ENCODE measurements around the gene S100A5. TPM values are rescaled to one million over a fixed set of nuclear protein-coding genes. Genes with fewer than 3 reads are reported as not detected.

S100A5 gene
- total and polyA plus RNA-seq, 9 of the 15 experiments (the other 6 are each of a cell fraction or from before 2014, with no cell fraction given): 0.56 to 1.4 (median 0.64) TPM; not detected in 5

- no TSS peak for BruUV-seq (replicated peaks)
- Histone ChIP-seq H2AFZ (ENCODE audit: low read depth, low read length) (peak within 1 kb of the TSS; percentile 80), H3K4me2 (ENCODE audit: insufficient read depth, low read length) (peak within 1 kb of the TSS; percentile 71), H3K4me3 (no peak within 1 kb of the TSS), H4K20me1 (replicated peaks; ENCODE audit: control insufficient read depth, insufficient read depth, low read length) (no peaks in the 10 kb centered on the region), H3K79me2 (ENCODE audit: control insufficient read depth, insufficient read depth, low read length) (no peaks in the 10 kb centered on the region), H3K27me3 (ENCODE audit: control insufficient read depth in 2 of 2, insufficient read depth in 2 of 2, low read length in 2 of 2) (no peaks in the 10 kb centered on the region), H3K27ac (ENCODE audit: extremely low read depth, low read depth, low read length) (peak within 1 kb of the TSS; percentile 57), H3K4me1 (replicated peaks in 1 of 2; ENCODE audit: control insufficient read depth in 2 of 2, insufficient read depth in 2 of 2, low read length in 2 of 2) (peaks cover 74 to 79% of the 10 kb centered on the region in 2 experiments), H3K9me3 (replicated peaks; ENCODE audit: control insufficient read depth, insufficient read depth, low read depth, low read length) (no peaks in the 10 kb centered on the region), H3K9ac (ENCODE audit: insufficient read depth in 1 of 2, low read depth in 2 of 2, low read length in 2 of 2) (peak within 1 kb of the TSS; percentile 51 to 81; a peak in 3 of 4 replicates), H3K9me1 (ENCODE audit: control insufficient read depth, insufficient read depth, low read length) (no peaks in the 10 kb centered on the region), H3K36me3 (ENCODE audit: control insufficient read depth, insufficient read depth, low read length) (no peaks in the 10 kb centered on the region)
- intact Hi-C loops (cut with micrococcal nuclease): no loop called here
- ChIA-PET POLR2A (interaction anchor here (0.6 to 1.5 kb wide), 4 partner anchors 8 to 48 kb away, joined by 3 to 5 read pairs (median 4); partner anchors contain the start of gene S100A6), CTCF (ENCODE audit: low intra/inter-chr PET ratio) (interaction anchor here (0.7 kb wide), 1 partner anchor 93 kb away, joined by 4 read pairs; no protein-coding TSS in a partner anchor)
- ATAC-seq (peak; percentile 94), DNase-seq (ENCODE audit: extremely low read depth in 1 of 4, low spot score in 3 of 4) (peak; percentile 92 to 94 (median 94)), FAIRE-seq (peak; percentile 97)
- 42% methylated on average over 19 of the region's 19 CpGs for WGBS (ENCODE audit: insufficient coverage, low coverage, missing lambda C conversion rate)
- in situ Hi-C loops (cut with MboI): no loop called here
- TF ChIP-seq ZMIZ1 (IDR thresholded peaks at IDR 0.05; ENCODE audit: low read depth in 2 of 2, low read length in 2 of 2): no peak
- no peak for TF ChIP-seq NFXL1 (CRISPR knock-in tag; IDR thresholded peaks at IDR 0.05)
- TF ChIP-seq TCF15 (CRISPR knock-in tag; IDR thresholded peaks at IDR 0.05): no peak
- no peak for TF ChIP-seq ESRRA (IDR thresholded peaks at IDR 0.05; ENCODE audit: borderline replicate concordance, low read depth)
- no peak for TF ChIP-seq MEIS2 (IDR thresholded peaks at IDR 0.05; ENCODE audit: partially characterized antibody)
- TF ChIP-seq NEUROD1 (IDR thresholded peaks at IDR 0.05; ENCODE audit: borderline replicate concordance, low read depth, low read length, partially characterized antibody): no peak
- TF ChIP-seq ELK1 (CRISPR knock-in tag; IDR thresholded peaks at IDR 0.05): no peak
- TF ChIP-seq MAZ (CRISPR knock-in tag; conservative IDR thresholded peaks at IDR 0.05 in 1 of 2, IDR thresholded peaks at IDR 0.05 in 1 of 2): peak; percentile 37 to 80; a peak in 3 of 4 replicates
- TF ChIP-seq SRSF3 (IDR thresholded peaks at IDR 0.05; ENCODE audit: insufficient read depth, low read length): no peak
- TF ChIP-seq FOXK2 (conservative IDR thresholded peaks at IDR 0.05 in 1 of 2, IDR thresholded peaks at IDR 0.05 in 1 of 2; ENCODE audit: low read depth in 2 of 2): no peak
- no peak for TF ChIP-seq RAD21 (CRISPR knock-in tag; conservative IDR thresholded peaks at IDR 0.05 in 1 of 2, IDR thresholded peaks at IDR 0.05 in 1 of 2)
- TF ChIP-seq NFATC3 (IDR thresholded peaks at IDR 0.05): no peak
- no peak for TF ChIP-seq XRCC3 (IDR thresholded peaks at IDR 0.05)
- peak; percentile 48; the same call in 1 of the 2 replicates for TF ChIP-seq PHF8 (IDR thresholded peaks at IDR 0.05; ENCODE audit: borderline replicate concordance, low read length)
Measured at GRCh38 chr1:153545067-153546055, 4.6 kb upstream of the S100A5 start, which contains the start of gene S100A4. Gene S100A4, minus strand, starts transcription at chr1:153545806. Its CDS starts 1,012 bp downstream, at chr1:153544794.

Measured in K562 (cell line).